Glomerular visceral epithelial cell (primary cell): ENCODE results near the gene ITPR2.

Source experiments
- DNase-seq: peaks from one replicate; pipeline ENCODE4 v3.0.0-alpha.2; 2016; ENCODE audit errors: extremely low spot score

Gene ITPR2

DNA sequence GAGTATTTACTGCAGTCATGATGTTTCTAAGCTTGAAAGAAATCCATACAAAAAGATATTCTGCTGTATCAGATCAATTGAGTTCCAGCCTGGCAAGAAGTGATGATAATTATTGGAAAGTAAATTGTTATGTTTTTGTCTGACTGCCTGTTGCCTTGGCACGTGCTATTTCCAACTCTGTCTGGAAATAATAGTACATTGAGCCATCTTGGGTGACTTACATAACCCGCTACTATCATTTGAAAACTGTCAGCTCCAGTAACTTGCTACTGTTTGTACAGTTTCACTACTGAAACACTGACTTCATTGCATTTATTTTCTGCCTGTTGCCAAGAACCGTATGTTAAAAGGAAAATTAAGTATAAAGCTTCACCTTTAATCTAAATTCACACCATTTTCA, 318.6 kb downstream of the ITPR2 start:
- no peak for DNase-seq

GRCh38 chr12:26513363-26514043, 319.5 kb downstream of the ITPR2 start:
- no peak for DNase-seq

GRCh38 chr12:26512213-26512612, 320.8 kb downstream of the ITPR2 start:
- DNase-seq = no peak

DNA sequence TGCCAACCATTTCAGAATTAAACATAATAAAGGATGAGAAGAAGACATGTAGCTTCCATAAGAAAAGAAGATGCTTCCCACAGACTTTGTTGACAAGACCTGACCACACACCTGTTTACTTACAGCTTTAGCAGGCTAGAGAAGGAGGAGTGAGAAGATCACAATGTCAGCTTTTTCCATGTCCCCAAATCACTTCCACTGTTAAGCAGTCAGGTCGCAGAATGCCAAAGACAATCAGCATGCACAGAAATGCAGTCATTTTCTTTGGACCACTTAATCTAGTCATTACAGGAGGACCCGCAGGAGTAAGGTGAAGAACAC, 322.7 kb downstream of the ITPR2 start:
- no peak for DNase-seq

GRCh38 chr12:26507613-26508012, 325.4 kb downstream of the ITPR2 start:
- DNase-seq = no peak

DNA sequence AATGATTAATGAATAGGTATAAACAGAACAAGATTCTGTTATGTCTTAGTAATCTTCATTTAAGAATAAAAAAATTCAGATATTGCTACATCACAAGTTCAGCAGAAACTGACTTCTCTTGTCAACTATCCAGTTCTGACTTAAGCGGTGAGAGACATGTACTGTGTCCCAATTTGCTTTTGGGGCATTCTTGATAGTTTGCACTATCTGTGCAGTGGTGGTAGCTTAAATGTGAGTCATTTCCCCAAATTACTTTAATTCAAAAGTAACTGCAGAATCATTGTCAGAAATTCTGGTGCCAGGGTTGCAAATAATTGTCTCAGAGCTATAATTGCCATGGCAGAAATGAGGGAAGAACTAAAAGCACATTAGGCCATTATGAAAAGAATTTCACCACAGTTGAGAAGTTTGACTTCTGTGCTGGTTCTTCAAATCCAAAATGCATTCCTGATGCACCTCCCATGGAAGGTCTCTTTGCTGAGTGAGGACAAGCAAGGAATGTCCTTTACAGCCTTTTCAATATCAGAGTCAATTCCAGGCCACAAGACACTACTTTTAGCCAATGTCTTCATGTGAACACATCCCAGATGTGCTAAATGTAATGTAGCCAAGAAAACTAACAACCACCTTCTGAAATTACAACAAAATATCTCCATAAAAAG, 332.9 kb downstream of the ITPR2 start:
- DNase-seq = no peak

DNA sequence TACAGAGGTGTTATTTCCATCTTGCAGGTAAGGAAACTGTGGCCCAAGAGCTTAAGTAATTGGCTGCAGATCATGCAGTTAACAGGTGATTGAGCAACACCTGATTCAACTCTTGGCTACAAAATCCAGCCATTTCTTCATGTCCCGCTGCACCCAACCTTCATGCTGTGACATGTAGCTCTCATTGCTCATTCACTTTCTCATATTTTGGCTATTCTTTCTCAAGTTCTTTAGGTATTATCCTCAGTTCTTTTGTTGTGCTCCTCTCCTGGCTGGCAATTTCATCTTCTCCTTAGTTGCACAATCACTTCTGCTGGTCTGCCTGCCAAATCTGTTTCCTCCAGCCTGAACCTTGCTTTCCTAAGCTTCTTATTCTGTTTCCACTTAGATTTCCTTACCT, 336.8 kb downstream of the ITPR2 start:
- DNase-seq = no peak

DNA sequence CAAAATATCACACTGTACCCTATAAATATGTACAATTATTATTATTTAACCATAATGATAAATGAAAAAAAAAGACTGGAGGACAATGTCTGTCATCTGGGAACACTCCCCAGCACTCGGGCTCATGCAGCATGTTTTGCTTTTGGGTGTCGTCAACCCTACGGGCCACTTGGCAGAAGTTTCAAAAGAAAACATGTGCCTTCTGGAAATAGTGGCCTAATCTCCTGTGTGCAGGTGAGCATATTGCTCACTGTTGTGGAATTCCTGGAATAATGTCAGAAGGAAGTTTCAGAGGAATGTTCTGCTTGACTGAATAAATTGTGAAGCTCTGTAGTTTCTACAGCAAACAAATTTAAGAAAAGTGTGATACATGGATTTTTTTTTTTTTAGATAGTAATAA, 339.3 kb downstream of the ITPR2 start:
- peak; percentile 77 for DNase-seq

- peak; percentile 50 for DNase-seq
These were observed 340.6 kb downstream of the ITPR2 start for GRCh38 chr12:26492406-26492805.

GRCh38 chr12:26489908-26490307, 343.1 kb downstream of the ITPR2 start:
- DNase-seq = no peak

DNA sequence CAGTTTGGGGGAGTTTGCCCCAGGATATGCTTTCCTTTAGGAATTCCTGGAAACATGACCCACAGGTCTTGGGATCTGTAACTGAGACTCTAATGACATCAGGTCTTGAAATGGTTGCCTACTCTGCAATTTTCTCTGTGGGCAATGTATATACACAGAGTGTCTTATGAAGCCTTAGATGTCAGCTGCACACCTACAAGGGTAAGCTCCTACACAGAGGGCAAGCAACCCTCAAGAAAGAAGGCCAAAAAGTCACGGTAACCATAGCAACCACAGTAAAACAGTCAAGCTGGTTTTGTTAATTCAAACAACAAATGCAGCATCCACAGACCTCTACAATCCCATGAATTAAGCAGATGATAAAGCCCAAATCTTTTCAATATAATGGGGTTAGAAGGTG, 344.6 kb downstream of the ITPR2 start:
- DNase-seq = no peak

GRCh38 chr12:26473291-26473690, 359.7 kb downstream of the ITPR2 start:
- DNase-seq = peak; percentile 68

DNA sequence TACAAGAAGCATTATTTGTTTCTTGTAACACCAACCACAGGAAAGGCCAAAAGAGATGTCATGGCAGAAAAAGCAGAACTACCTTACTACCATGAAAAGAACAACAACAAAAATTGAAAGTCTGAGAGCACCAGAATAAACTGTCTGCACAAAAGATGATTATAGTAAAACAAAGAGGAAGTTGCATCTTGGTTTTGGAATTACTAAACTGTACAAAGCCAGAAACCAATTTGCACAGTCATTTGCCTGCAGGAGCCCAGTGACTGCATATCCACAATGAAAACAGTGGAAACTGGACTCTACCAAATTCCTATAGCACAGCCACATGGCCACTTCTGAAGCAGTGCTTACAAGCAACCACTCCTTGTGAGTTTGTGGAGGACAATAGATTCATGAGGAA, 361.4 kb downstream of the ITPR2 start:
- DNase-seq = no peak

GRCh38 chr12:26469421-26470180, 363.4 kb downstream of the ITPR2 start:
- DNase-seq = no peak

DNA sequence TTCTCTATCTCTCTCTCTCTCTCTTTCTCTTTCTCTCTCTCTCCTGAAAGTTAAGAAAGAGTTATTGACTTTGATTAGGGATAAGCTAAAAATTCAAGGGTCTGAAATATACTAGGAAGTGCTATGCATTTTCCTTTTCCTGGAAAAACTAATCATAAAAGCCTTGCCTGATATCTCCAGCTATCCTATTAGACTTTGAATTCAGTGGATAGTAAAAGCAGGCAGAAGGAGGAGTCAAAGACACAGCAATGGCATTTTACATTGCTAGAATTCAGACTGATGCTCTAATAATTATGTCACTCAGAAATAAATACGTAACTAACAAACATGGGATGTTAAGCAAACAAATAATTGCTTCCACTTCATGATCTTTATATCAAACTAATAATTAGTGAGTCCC, 365.6 kb downstream of the ITPR2 start:
- no peak for DNase-seq

DNA sequence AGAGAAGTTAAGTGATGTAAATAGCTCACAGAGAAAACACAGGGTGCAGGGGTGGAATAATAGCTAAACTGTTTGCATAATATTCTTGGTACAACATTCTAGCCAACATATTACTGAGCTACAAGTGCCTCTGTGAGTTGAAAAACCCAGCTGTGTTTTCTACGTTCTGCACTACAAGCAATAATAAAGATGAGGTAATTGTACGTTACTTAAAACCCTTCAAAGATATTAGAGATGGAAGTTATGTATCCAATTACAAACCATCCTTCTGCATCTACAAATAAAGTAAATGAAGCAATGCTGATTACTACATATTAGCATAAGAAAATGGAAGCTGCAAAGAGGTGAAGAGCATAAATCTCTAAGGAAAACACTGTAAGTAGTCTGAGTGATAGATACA, 366.3 kb downstream of the ITPR2 start:
- no peak for DNase-seq

- DNase-seq = no peak
These were observed 367.4 kb downstream of the ITPR2 start for GRCh38 chr12:26465419-26466097.

- DNase-seq = no peak
These were observed 371.2 kb downstream of the ITPR2 start for GRCh38 chr12:26461776-26462175.

- DNase-seq = no peak
These were observed 372.6 kb downstream of the ITPR2 start for GRCh38 chr12:26460361-26460760.

GRCh38 chr12:26455936-26456574, 376.9 kb downstream of the ITPR2 start:
- DNase-seq = no peak

DNA sequence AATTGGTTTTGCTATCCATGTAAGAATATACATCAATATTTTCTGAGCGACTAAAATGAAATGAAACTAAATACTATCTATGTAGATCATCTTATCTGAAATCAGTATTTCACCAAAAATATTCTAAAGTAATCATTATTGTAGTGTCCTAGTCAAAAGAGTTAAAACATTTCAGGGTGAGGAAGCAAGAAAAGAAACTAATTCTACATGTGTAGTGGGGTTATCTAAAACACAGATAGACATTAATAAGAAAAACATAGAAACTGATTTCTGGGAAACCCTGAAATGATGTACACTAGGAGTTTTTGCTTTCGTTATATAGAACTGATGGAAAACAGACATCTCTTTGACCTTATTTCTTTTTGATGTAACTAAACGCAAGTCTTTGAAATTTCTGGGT, 379.7 kb downstream of the ITPR2 start:
- no peak for DNase-seq

DNA sequence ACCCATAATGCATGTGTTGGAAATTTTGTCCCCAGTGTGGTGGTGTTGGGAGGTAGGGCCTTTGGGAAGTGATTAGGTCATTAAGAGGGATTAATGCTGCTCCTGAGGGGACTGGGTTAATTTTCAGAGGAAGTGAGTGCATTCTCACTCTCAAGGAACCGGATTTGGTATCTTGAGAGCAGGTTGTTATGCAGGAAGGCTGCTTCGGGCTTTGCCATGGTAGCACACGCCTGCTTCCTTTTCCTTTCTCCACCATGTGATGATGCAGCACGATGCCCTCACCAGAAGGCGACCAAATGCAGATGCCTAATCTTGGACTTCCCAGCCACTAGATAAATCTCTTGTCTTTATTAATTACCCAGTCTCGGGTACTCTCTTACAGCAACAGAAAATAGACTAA, 380.5 kb downstream of the ITPR2 start:
- no peak for DNase-seq
